Mesenchymal stem cell (in vitro differentiated cells and primary cell): Measurements from ENCODE around the gene GPR26.

Experiments
- DNase-seq: peaks from one replicate; pipeline ENCODE4 v3.0.0-alpha.2; 2013
- H2AFZ ChIP-seq: one replicate; pipeline ENCODE4 v1.6.1; 2013; ENCODE audit warnings: low read depth, mild to moderate bottlenecking, control low read depth, inconsistent platforms, low read length, moderate library complexity
- H2AK5ac ChIP-seq: 2 replicates; pipeline ENCODE4 v1.6.1; 2013; ENCODE audit warnings: low read length, moderate library complexity, mild to moderate bottlenecking, inconsistent platforms; ENCODE audit not compliant: severe bottlenecking
- H2BK120ac ChIP-seq: one replicate; pipeline ENCODE4 v1.6.1; 2013; ENCODE audit warnings: low read depth, mild to moderate bottlenecking, inconsistent platforms, low read length, moderate library complexity
- H2BK12ac ChIP-seq, 2 experiments: one replicate each; pipeline ENCODE4 v1.6.1; 2013; ENCODE audit warnings: inconsistent platforms in 2 of 2, low read length in 2 of 2, mild to moderate bottlenecking in 2 of 2, moderate library complexity in 2 of 2, control low read depth in 1 of 2
- H2BK15ac ChIP-seq: one replicate; pipeline ENCODE4 v1.6.1; 2013; ENCODE audit warnings: mild to moderate bottlenecking, low read depth, inconsistent platforms; ENCODE audit not compliant: poor library complexity, severe bottlenecking
- H2BK5ac ChIP-seq: 2 replicates; pipeline ENCODE4 v1.6.1; 2013; ENCODE audit warnings: low read depth, mild to moderate bottlenecking, low read length, control low read depth, inconsistent platforms; ENCODE audit not compliant: poor library complexity, severe bottlenecking
- H3K14ac ChIP-seq, 2 experiments: one replicate each; pipeline ENCODE4 v1.6.1; 2013; ENCODE audit warnings: inconsistent platforms in 2 of 2, low read length in 2 of 2, control low read depth in 1 of 2, mild to moderate bottlenecking in 1 of 2, moderate library complexity in 1 of 2
- H3K18ac ChIP-seq, 2 experiments: one replicate each; pipeline ENCODE4 v1.6.1; 2013; ENCODE audit warnings: inconsistent platforms in 2 of 2, low read length in 2 of 2, control low read depth in 1 of 2, low read depth in 1 of 2, mild to moderate bottlenecking in 1 of 2
- H3K23ac ChIP-seq, 2 experiments: one replicate each; pipeline ENCODE4 v1.6.1; 2013; ENCODE audit warnings: inconsistent platforms in 2 of 2, low read length in 2 of 2, mild to moderate bottlenecking in 2 of 2, moderate library complexity in 2 of 2, control low read depth in 1 of 2
- H3K27ac ChIP-seq: 2 replicates; pipeline ENCODE4 v1.5.1; 2013; ENCODE audit warnings: mild to moderate bottlenecking, moderate library complexity, low read length, control low read depth, inconsistent platforms; ENCODE audit not compliant: poor library complexity, severe bottlenecking
- H3K27me3 ChIP-seq, 2 experiments: 2 replicates each; pipeline versions ENCODE4 v1.6.1 to v1.7.0; 2013; ENCODE audit warnings: low read length in 2 of 2, mild to moderate bottlenecking in 2 of 2, moderate library complexity in 2 of 2, control low read depth in 1 of 2, inconsistent platforms in 1 of 2; ENCODE audit not compliant: control insufficient read depth in 1 of 2, insufficient read depth in 1 of 2
- H3K36me3 ChIP-seq, 2 experiments: 2 replicates each; pipeline versions ENCODE4 v1.6.1 to v1.7.0; 2013; ENCODE audit warnings: low read length in 2 of 2, control low read depth in 1 of 2, inconsistent platforms in 1 of 2, low read depth in 1 of 2, mild to moderate bottlenecking in 1 of 2; ENCODE audit not compliant: insufficient read depth in 2 of 2, control insufficient read depth in 1 of 2
- H3K4ac ChIP-seq, 2 experiments: one replicate each; pipeline ENCODE4 v1.6.1; 2013; ENCODE audit warnings: inconsistent platforms in 2 of 2, low read length in 2 of 2, mild to moderate bottlenecking in 2 of 2, moderate library complexity in 2 of 2, control low read depth in 1 of 2, low read depth in 1 of 2
- H3K4me1 ChIP-seq: 2 replicates; pipeline ENCODE4 v1.6.1; 2013; ENCODE audit warnings: low read depth, low read length, control low read depth; ENCODE audit not compliant: control insufficient read depth, insufficient read depth
- H3K4me2 ChIP-seq: 2 replicates; pipeline ENCODE4 v1.6.1; 2013; ENCODE audit warnings: low read length, mild to moderate bottlenecking, inconsistent platforms; ENCODE audit not compliant: poor library complexity, severe bottlenecking
- H3K4me3 ChIP-seq, 2 experiments: 2 replicates each; pipeline versions ENCODE4 v1.5.1 to v1.7.0; 2013; ENCODE audit warnings: low read length in 2 of 2, mild to moderate bottlenecking in 2 of 2, control low read depth in 1 of 2, low read depth in 1 of 2; ENCODE audit not compliant: insufficient read depth in 1 of 2
- H3K79me1 ChIP-seq: replicated peaks from 2 replicates; pipeline ENCODE4 v1.6.1; 2013; ENCODE audit warnings: mild to moderate bottlenecking, control low read depth, low read length, inconsistent platforms; ENCODE audit not compliant: poor library complexity, severe bottlenecking
- H3K9ac ChIP-seq: 2 replicates; pipeline ENCODE4 v1.7.0; 2013; ENCODE audit warnings: mild to moderate bottlenecking, low read length, moderate library complexity
- H3K9me3 ChIP-seq: 2 replicates; pipeline ENCODE4 v1.7.0; 2013; ENCODE audit warnings: mild to moderate bottlenecking, low read length; ENCODE audit not compliant: control insufficient read depth
- H4K8ac ChIP-seq: one replicate; pipeline ENCODE4 v1.6.1; 2013; ENCODE audit warnings: inconsistent platforms, mild to moderate bottlenecking, low read length, moderate library complexity
- H4K91ac ChIP-seq: one replicate; pipeline ENCODE4 v1.6.1; 2013; ENCODE audit warnings: mild to moderate bottlenecking, low read length, inconsistent platforms
- WGBS: methylation state at CpG from one replicate; pipeline ENCODE4 v1.1.7; 2013; ENCODE audit warnings: mixed read lengths; 5-methylcytosine and 5-hydroxymethylcytosine counted together

GPR26 gene

DNA sequence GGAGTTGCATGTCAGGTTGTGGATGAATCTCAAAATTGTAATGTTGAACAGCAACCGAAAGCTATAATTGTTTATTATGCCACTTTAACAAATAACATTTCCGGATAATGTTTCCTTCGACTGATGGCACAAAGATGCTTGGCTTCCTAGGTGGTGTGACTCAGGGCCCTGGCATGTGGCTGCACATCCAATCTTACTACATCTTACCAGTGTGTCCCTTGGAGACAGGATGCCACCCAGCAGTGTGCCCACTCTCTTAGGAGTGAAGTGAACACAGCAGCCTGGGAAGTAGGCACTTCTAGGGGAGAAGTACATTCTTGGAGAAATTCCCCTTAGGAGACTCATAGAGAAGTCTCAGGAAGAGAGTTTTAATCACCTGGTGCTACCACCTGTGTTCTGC, 33.0 kb upstream of the GPR26 start:
- Histone ChIP-seq H3K9ac (no peak overlapping the region), H2AK5ac (no peak overlapping the region), H3K27ac (no peak overlapping the region), H2BK5ac (no peak overlapping the region), H3K4ac (no peak overlapping the region), H3K79me1 (no peaks in the 10 kb centered on the region), H3K4me3 (no peak overlapping the region), H3K27me3 (peaks cover 0 to 19% of the 10 kb centered on the region in 2 experiments), H3K14ac (no peak overlapping the region), H4K8ac (no peak overlapping the region), H2BK12ac (no peak overlapping the region), H3K36me3 (no peaks in the 10 kb centered on the region), H2AFZ (no peak overlapping the region), H4K91ac (no peak overlapping the region), H3K18ac (no peak overlapping the region), H3K4me2 (no peak overlapping the region), H2BK15ac (no peak overlapping the region), H2BK120ac (no peak overlapping the region), H3K9me3 (peaks cover 8% of the 10 kb centered on the region), H3K4me1 (no peaks in the 10 kb centered on the region), H3K23ac (no peak overlapping the region)
- WGBS: 85% methylated on average over 3 of the region's 3 CpGs
- DNase-seq: no peak

DNA sequence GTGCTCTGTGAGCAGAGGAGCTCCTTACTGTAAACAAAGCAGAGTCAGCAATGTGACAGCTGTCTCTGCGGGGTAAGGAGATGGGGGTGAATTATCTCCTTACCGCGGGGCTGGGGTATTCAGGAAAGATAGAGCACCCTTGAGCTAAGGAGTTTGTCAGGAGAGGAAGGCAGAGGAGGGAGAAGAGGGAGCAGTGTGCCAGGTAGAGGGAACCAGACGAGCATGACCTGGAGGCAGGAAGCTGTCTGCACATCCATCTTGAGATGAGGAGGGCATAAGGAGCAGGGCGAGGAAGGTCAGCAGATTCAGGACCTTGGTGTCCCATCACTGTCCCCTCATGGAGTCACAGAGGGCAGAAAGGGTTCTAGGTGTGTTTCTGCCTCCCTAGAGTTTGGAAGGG, 32.5 kb upstream of the GPR26 start:
- H3K79me1 ChIP-seq: no peaks in the 10 kb centered on the region
- no peak overlapping the region for H3K23ac ChIP-seq
- H2BK15ac ChIP-seq: no peak overlapping the region
- H3K14ac ChIP-seq: no peak overlapping the region
- no peak overlapping the region for H3K4me2 ChIP-seq
- H2BK5ac ChIP-seq: no peak overlapping the region
- DNase-seq: no peak
- no peak overlapping the region for H3K4ac ChIP-seq
- H4K91ac ChIP-seq: no peak overlapping the region
- no peak overlapping the region for H2BK120ac ChIP-seq
- no peak overlapping the region for H2BK12ac ChIP-seq
- no peak overlapping the region for H2AK5ac ChIP-seq
- no peak overlapping the region for H4K8ac ChIP-seq
- peaks cover 0 to 19% of the 10 kb centered on the region in 2 experiments for H3K27me3 ChIP-seq
- no peaks in the 10 kb centered on the region for H3K36me3 ChIP-seq
- no peak overlapping the region for H3K9ac ChIP-seq
- H3K27ac ChIP-seq: no peak overlapping the region
- H3K18ac ChIP-seq: no peak overlapping the region
- no peak overlapping the region for H2AFZ ChIP-seq
- no peaks in the 10 kb centered on the region for H3K4me1 ChIP-seq
- H3K4me3 ChIP-seq: no peak overlapping the region
- peaks cover 3% of the 10 kb centered on the region for H3K9me3 ChIP-seq
- 65% methylated on average over 5 of the region's 5 CpGs for WGBS

DNA sequence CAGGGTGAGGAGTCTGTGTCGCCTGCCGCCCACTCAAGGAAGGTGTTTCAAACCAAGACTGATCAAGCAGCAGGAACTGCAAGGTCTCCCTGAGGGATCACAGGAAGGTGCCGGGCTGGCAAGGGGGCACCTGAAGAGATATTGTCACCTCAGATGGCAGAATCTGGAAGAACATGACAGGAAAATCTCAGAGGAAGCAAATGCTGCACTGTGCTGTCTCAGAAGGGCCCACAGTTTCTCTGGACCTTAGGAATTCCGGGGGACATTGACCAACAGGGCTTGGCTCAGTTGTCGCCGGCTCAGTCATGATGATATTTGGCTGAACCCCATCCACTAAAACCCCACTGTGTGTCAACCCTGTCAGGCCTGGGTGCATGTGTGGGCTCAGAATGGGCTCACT, 31.9 kb upstream of the GPR26 start:
- Histone ChIP-seq H3K4me2 (no peak overlapping the region), H2BK120ac (no peak overlapping the region), H3K27me3 (peaks cover 0 to 19% of the 10 kb centered on the region in 2 experiments), H4K91ac (no peak overlapping the region), H3K9me3 (no peaks in the 10 kb centered on the region), H2AFZ (no peak overlapping the region), H2BK12ac (no peak overlapping the region), H2AK5ac (no peak overlapping the region), H3K36me3 (no peaks in the 10 kb centered on the region), H2BK5ac (no peak overlapping the region), H2BK15ac (no peak overlapping the region), H3K79me1 (no peaks in the 10 kb centered on the region), H3K18ac (no peak overlapping the region), H3K4ac (no peak overlapping the region), H4K8ac (no peak overlapping the region), H3K9ac (no peak overlapping the region), H3K14ac (no peak overlapping the region), H3K4me3 (no peak overlapping the region), H3K27ac (no peak overlapping the region), H3K4me1 (no peaks in the 10 kb centered on the region), H3K23ac (no peak overlapping the region)
- WGBS: 86% methylated on average over 6 of the region's 6 CpGs
- DNase-seq: no peak

DNA sequence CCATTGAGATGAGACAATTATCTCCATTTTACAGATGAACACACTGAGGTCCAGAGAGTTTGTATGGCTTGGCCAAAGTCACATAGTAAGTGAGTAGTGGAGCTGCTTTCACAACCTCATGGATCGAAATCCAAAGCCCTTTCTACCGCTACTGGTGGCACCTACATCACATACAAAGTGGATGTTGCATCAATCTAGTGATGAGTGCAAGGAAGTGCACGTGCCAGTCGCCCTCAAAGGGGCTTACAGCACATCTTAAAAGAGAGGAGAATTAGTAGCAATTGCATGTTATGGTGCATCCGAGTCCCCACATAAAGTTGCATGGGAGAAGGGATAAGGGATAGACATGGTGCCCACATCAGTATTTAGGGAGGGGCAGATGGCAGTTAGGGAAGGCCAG, 31.0 kb upstream of the GPR26 start:
- Histone ChIP-seq H3K4me2 (no peak overlapping the region), H3K9me3 (no peaks in the 10 kb centered on the region), H3K18ac (no peak overlapping the region), H2BK5ac (no peak overlapping the region), H3K14ac (no peak overlapping the region), H2BK15ac (no peak overlapping the region), H3K4ac (no peak overlapping the region), H2BK120ac (no peak overlapping the region), H3K23ac (no peak overlapping the region), H3K4me1 (no peaks in the 10 kb centered on the region), H3K27ac (no peak overlapping the region), H3K9ac (no peak overlapping the region), H3K4me3 (no peak overlapping the region), H4K91ac (no peak overlapping the region), H3K79me1 (no peaks in the 10 kb centered on the region), H2AK5ac (no peak overlapping the region), H2AFZ (no peak overlapping the region), H4K8ac (no peak overlapping the region), H3K36me3 (no peaks in the 10 kb centered on the region), H2BK12ac (no peak overlapping the region), H3K27me3 (peaks cover 0 to 19% of the 10 kb centered on the region in 2 experiments)
- no peak for DNase-seq
- WGBS: 69% methylated on average over 5 of the region's 5 CpGs
